Neural progenitor cell (in vitro differentiated cells): Measurements from ENCODE around the gene COPS8. TPM values are rescaled to one million over a fixed set of nuclear protein-coding genes. Genes with fewer than 3 reads are reported as not detected.

Experiments
- DNase-seq: peaks from one replicate; pipeline ENCODE4 v3.0.0-alpha.2; 2016; ENCODE audit warnings: low spot score
- H2AFZ ChIP-seq: fragments of 200-600 bp; sonication (generic); replicated peaks from 2 replicates; pipeline ENCODE4 v1.6.1; 2016; ENCODE audit warnings: antibody characterized with exemption
- H3F3A ChIP-seq: fragments of 200-600 bp; sonication (generic); 2 replicates; pipeline ENCODE4 v1.6.1; 2016; ENCODE audit warnings: antibody characterized with exemption, low read depth
- H3K27ac ChIP-seq: fragments of 200-600 bp; sonication (generic); 2 replicates; pipeline ENCODE4 v1.5.1; 2016; ENCODE audit warnings: mild to moderate bottlenecking
- H3K27me3 ChIP-seq: fragments of 200-600 bp; sonication (generic); 2 replicates; pipeline ENCODE4 v1.6.1; 2016; ENCODE audit warnings: mild to moderate bottlenecking, moderate library complexity
- H3K36me3 ChIP-seq: fragments of 200-600 bp; sonication (generic); 2 replicates; pipeline ENCODE4 v1.5.1; 2016
- H3K4me1 ChIP-seq: fragments of 200-600 bp; sonication (generic); 2 replicates; pipeline ENCODE4 v1.6.1; 2016; ENCODE audit warnings: mixed run types
- H3K4me2 ChIP-seq: fragments of 200-600 bp; sonication (generic); 2 replicates; pipeline ENCODE4 v1.6.1; 2016
- H3K4me3 ChIP-seq: fragments of 200-600 bp; sonication (generic); 2 replicates; pipeline ENCODE4 v1.5.1; 2016
- H3K79me2 ChIP-seq: fragments of 200-600 bp; sonication (generic); 2 replicates; pipeline ENCODE4 v1.6.1; 2016; ENCODE audit warnings: low read depth
- H3K9ac ChIP-seq: fragments of 200-600 bp; sonication (generic); 2 replicates; pipeline ENCODE4 v1.6.1; 2016
- H3K9me3 ChIP-seq: fragments of 200-600 bp; sonication (generic); 2 replicates; pipeline ENCODE4 v1.5.1; 2016; ENCODE audit warnings: low read depth
- H4K20me1 ChIP-seq: fragments of 200-600 bp; sonication (generic); 2 replicates; pipeline ENCODE4 v1.6.1; 2016; ENCODE audit warnings: low read depth
- H3K27ac Mint-ChIP-seq: 3 replicates; pipeline ENCODE4 v1.8.0; 2021; ENCODE audit warnings: mixed read lengths
- H3K27me3 Mint-ChIP-seq: 2 replicates; pipeline ENCODE4 v1.8.0; 2022; ENCODE audit warnings: low read depth, mild to moderate bottlenecking, inconsistent platforms, moderate library complexity, mixed read lengths; ENCODE audit not compliant: insufficient read depth
- H3K36me3 Mint-ChIP-seq: 3 replicates; pipeline ENCODE4 v1.8.0; 2021; ENCODE audit warnings: mixed read lengths
- H3K4me1 Mint-ChIP-seq: 3 replicates; pipeline ENCODE4 v1.8.0; 2021; ENCODE audit warnings: mixed read lengths
- H3K4me3 Mint-ChIP-seq: 3 replicates; pipeline ENCODE4 v1.8.0; 2021; ENCODE audit warnings: mild to moderate bottlenecking, moderate library complexity, mixed read lengths
- H3K9me3 Mint-ChIP-seq: 3 replicates; pipeline ENCODE4 v1.8.0; 2020; ENCODE audit warnings: mixed read lengths
- EZH2 ChIP-seq: fragments of 200-600 bp; sonication (generic); IDR thresholded peaks from 2 replicates; pipeline ENCODE4 v1.6.1; 2017; ENCODE audit warnings: antibody characterized with exemption, mild to moderate bottlenecking, moderate library complexity
- EZH2phosphoT487 ChIP-seq: fragments of 200-600 bp; sonication (generic); IDR thresholded peaks from 2 replicates; pipeline ENCODE4 v1.6.1; 2017; ENCODE audit warnings: antibody characterized with exemption
- total RNA-seq: library from RNA; depleted of rRNA; stranded (reverse); fragments of >200 nt; gene quantifications from 2 replicates; pipeline ENCODE4 v1.2.3, GENCODE V29; 2015; ENCODE audit warnings: low replicate concordance
- TF ChIP-seq, protein P1 (sequence below): fragments of 200-600 bp; sonication (generic); IDR thresholded peaks from 2 replicates; pipeline ENCODE4 v1.5.1; 2017; ENCODE audit warnings: antibody characterized with exemption, mild to moderate bottlenecking

The COPS8 gene
- total RNA-seq, 1 donor from 2014 or later: 267 TPM

GRCh38 chr2:237131749-237132533 lies 46.3 kb downstream of the COPS8 start:
- Mint-ChIP-seq H3K27ac (no peak overlapping the region), H3K4me3 (no peak overlapping the region), H3K27me3 (no peaks in the 10 kb centered on the region), H3K4me1 (peaks cover 7% of the 10 kb centered on the region), H3K36me3 (no peaks in the 10 kb centered on the region), H3K9me3 (no peaks in the 10 kb centered on the region)
- Histone ChIP-seq H3K9me3 (no peaks in the 10 kb centered on the region), H3K9ac (no peak overlapping the region), H3F3A (peaks cover 14% of the 10 kb centered on the region), H3K36me3 (no peaks in the 10 kb centered on the region), H3K27me3 (no peaks in the 10 kb centered on the region), H3K4me2 (no peak overlapping the region), H2AFZ (no peak overlapping the region), H3K4me3 (no peak overlapping the region), H3K79me2 (no peaks in the 10 kb centered on the region), H3K4me1 (peaks cover 6% of the 10 kb centered on the region), H3K27ac (no peak overlapping the region), H4K20me1 (no peaks in the 10 kb centered on the region)
- TF ChIP-seq EZH2 (no peak), EZH2phosphoT487 (no peak)
- TF ChIP-seq, protein P1, sequence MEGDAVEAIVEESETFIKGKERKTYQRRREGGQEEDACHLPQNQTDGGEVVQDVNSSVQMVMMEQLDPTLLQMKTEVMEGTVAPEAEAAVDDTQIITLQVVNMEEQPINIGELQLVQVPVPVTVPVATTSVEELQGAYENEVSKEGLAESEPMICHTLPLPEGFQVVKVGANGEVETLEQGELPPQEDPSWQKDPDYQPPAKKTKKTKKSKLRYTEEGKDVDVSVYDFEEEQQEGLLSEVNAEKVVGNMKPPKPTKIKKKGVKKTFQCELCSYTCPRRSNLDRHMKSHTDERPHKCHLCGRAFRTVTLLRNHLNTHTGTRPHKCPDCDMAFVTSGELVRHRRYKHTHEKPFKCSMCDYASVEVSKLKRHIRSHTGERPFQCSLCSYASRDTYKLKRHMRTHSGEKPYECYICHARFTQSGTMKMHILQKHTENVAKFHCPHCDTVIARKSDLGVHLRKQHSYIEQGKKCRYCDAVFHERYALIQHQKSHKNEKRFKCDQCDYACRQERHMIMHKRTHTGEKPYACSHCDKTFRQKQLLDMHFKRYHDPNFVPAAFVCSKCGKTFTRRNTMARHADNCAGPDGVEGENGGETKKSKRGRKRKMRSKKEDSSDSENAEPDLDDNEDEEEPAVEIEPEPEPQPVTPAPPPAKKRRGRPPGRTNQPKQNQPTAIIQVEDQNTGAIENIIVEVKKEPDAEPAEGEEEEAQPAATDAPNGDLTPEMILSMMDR: no peak
- DNase-seq: no peak

- Histone ChIP-seq H3K4me3 (no peak overlapping the region), H4K20me1 (no peaks in the 10 kb centered on the region), H3K4me2 (no peak overlapping the region), H3K9ac (no peak overlapping the region), H3K27me3 (no peaks in the 10 kb centered on the region), H3K27ac (no peak overlapping the region), H3F3A (peaks cover 14% of the 10 kb centered on the region), H2AFZ (no peak overlapping the region), H3K9me3 (no peaks in the 10 kb centered on the region), H3K79me2 (no peaks in the 10 kb centered on the region), H3K4me1 (peaks cover 7% of the 10 kb centered on the region), H3K36me3 (no peaks in the 10 kb centered on the region)
- peak; percentile 66 for DNase-seq
- no peak for TF ChIP-seq EZH2phosphoT487
- TF ChIP-seq, protein P1: peak; percentile 59
- Mint-ChIP-seq H3K9me3 (no peaks in the 10 kb centered on the region), H3K27me3 (peaks cover 1% of the 10 kb centered on the region), H3K4me1 (peaks cover 4% of the 10 kb centered on the region), H3K27ac (no peak overlapping the region), H3K4me3 (no peak overlapping the region), H3K36me3 (no peaks in the 10 kb centered on the region)
These were observed 47.1 kb downstream of the COPS8 start for GRCh38 chr2:237132799-237133198.

DNA sequence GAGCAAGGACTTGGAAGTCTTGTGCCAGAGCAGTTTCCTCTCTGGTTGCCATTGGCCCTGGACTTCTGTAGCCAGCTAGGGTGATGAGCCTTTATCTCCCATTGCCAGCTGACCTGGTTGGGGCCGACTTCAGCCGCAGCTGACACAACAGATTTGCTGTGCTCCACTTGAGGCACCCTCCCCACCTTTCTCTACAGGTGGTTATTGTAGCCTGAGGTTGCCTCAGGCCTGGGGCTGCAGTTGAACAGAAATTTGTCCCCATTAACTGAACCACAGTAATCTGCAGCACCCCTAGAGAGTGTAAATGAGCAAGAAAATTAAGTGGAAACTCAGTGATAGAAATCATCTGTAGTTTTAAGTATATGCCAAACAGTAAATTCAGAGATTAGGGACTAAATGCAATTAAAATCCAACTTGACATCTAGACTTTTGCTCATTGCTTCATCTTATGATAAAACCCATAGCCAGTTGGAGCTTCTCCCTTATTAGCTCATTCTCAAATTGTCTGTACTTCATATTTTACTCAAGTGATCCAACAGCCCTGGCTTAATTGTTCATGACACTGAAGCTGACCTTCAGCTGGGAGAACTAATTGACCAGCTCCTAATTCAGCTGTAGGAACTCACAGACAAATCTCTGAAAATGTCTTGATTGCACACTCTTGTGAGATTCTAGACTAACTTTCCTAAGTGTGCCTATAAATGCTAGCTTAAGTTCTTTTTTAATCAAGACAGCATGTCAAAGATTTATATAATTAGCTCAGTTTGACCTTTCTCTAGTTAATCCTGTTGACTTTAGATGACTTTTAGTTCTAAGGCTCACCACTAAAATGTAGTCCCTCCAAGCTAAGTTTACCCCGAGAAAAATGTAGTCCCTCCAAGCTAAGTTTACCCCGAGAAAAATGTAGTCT lies 48.9 kb downstream of the COPS8 start:
- TF ChIP-seq EZH2phosphoT487 (no peak), EZH2 (no peak)
- TF ChIP-seq, protein P1: no peak
- H2AFZ ChIP-seq: no peak overlapping the region
- H3K27me3 ChIP-seq: no peaks in the 10 kb centered on the region
- H4K20me1 ChIP-seq: no peaks in the 10 kb centered on the region
- H3F3A ChIP-seq: peaks cover 14% of the 10 kb centered on the region
- no peak overlapping the region for H3K4me3 ChIP-seq
- Mint-ChIP-seq H3K9me3 (peaks cover 4% of the 10 kb centered on the region), H3K27ac (no peak overlapping the region), H3K36me3 (no peaks in the 10 kb centered on the region), H3K4me3 (no peak overlapping the region), H3K4me1 (peaks cover 11% of the 10 kb centered on the region), H3K27me3 (peaks cover 7% of the 10 kb centered on the region)
- H3K4me2 ChIP-seq: no peak overlapping the region
- H3K9ac ChIP-seq: no peak overlapping the region
- H3K36me3 ChIP-seq: no peaks in the 10 kb centered on the region
- H3K9me3 ChIP-seq: no peaks in the 10 kb centered on the region
- no peak for DNase-seq
- H3K4me1 ChIP-seq: peaks cover 10% of the 10 kb centered on the region
- no peak overlapping the region for H3K27ac ChIP-seq
- H3K79me2 ChIP-seq: no peaks in the 10 kb centered on the region
